DOHH2 (cell line): ENCODE data around the gene GPR21.

Experiments used
- H3F3A ChIP-seq: fragments of 200-600 bp; sonication (generic), shearing (Covaris generic); 2 replicates; pipeline ENCODE4 v1.6.0; 2016; ENCODE audit warnings: antibody characterized with exemption, mild to moderate bottlenecking; ENCODE audit not compliant: control insufficient read depth, insufficient read depth
- H3K27ac ChIP-seq: fragments of 200-600 bp; sonication (generic); 2 replicates; pipeline ENCODE4 v1.5.1; 2014; ENCODE audit warnings: low read depth, mild to moderate bottlenecking, low read length, moderate library complexity
- H3K27me3 ChIP-seq: fragments of 200-600 bp; sonication (generic); 2 replicates; pipeline ENCODE4 v1.6.1; 2014; ENCODE audit warnings: mild to moderate bottlenecking, low read length, mixed read lengths; ENCODE audit not compliant: control insufficient read depth
- H3K36me3 ChIP-seq: fragments of 200-600 bp; sonication (generic); 2 replicates; pipeline ENCODE4 v1.6.1; 2014; ENCODE audit warnings: mild to moderate bottlenecking, low read length, moderate library complexity, mixed read lengths; ENCODE audit not compliant: control insufficient read depth
- H3K4me1 ChIP-seq: fragments of 200-600 bp; sonication (generic); 2 replicates; pipeline ENCODE4 v1.6.1; 2014; ENCODE audit warnings: mild to moderate bottlenecking, low read length, mixed read lengths; ENCODE audit not compliant: control insufficient read depth
- H3K4me2 ChIP-seq: fragments of 200-600 bp; sonication (generic); 2 replicates; pipeline ENCODE4 v1.6.0; 2014; ENCODE audit warnings: mild to moderate bottlenecking, low read length, moderate library complexity
- H3K4me3 ChIP-seq: fragments of 200-600 bp; sonication (generic); 2 replicates; pipeline ENCODE4 v1.5.1; 2014; ENCODE audit warnings: mild to moderate bottlenecking, low read length, mixed read lengths
- H3K79me2 ChIP-seq: fragments of 200-600 bp; sonication (generic); 2 replicates; pipeline ENCODE4 v1.6.1; 2014; ENCODE audit warnings: mild to moderate bottlenecking, low read length, mixed read lengths; ENCODE audit not compliant: control insufficient read depth
- H3K9me2 ChIP-seq: fragments of 200-600 bp; sonication (generic); replicated peaks from 2 replicates; pipeline ENCODE4 v1.6.1; 2014; ENCODE audit warnings: mild to moderate bottlenecking, low read length, mixed read lengths; ENCODE audit not compliant: control insufficient read depth
- H3K9me3 ChIP-seq: fragments of 200-600 bp; sonication (generic); 2 replicates; pipeline ENCODE4 v1.6.1; 2014; ENCODE audit warnings: antibody characterized with exemption, low read length, mixed read lengths; ENCODE audit not compliant: control insufficient read depth, insufficient read depth
- H4K20me1 ChIP-seq: fragments of 200-600 bp; sonication (generic); 2 replicates; pipeline ENCODE4 v1.6.0; 2014; ENCODE audit warnings: low read depth, mild to moderate bottlenecking, antibody characterized with exemption, low read length, moderate library complexity; ENCODE audit not compliant: control insufficient read depth, insufficient read depth
- EZH2phosphoT487 ChIP-seq: fragments of 200-600 bp; sonication (generic); IDR thresholded peaks from 2 replicates; pipeline ENCODE4 v1.6.1; 2017; ENCODE audit warnings: borderline replicate concordance, mild to moderate bottlenecking, antibody characterized with exemption, low read length, moderate library complexity, mixed read lengths
- TF ChIP-seq, protein P1 (sequence below): fragments of 200-600 bp; sonication (generic); IDR thresholded peaks from one replicate; pipeline ENCODE4 v1.5.1; 2014; ENCODE audit warnings: antibody characterized with exemption, mild to moderate bottlenecking, low read depth, low read length; ENCODE audit not compliant: poor library complexity, severe bottlenecking

The GPR21 gene

DNA sequence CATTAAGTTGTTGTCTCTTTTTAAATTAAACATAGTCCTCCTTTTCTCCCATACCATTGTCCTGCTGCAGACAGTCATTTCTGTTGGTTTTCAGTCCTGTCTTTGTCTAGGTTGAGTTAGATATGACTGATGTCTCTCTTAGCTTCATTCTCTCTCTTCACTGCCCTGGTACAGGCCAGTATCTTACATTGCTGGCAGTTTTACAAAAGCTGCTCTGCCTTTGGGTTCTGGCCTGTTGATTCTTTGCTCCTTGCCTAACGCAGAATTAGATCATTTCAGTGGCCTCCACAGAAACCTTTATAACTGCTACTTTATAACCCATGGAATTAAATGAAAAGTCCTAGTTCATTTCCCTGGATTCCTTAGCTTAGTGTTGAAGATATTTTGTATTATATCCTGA, 33.7 kb downstream of the GPR21 start:
- no peaks in the 10 kb centered on the region for H3K79me2 ChIP-seq
- no peak overlapping the region for H3K4me3 ChIP-seq
- H3K27me3 ChIP-seq = no peaks in the 10 kb centered on the region
- H4K20me1 ChIP-seq = no peaks in the 10 kb centered on the region
- H3K9me2 ChIP-seq = no peaks in the 10 kb centered on the region
- no peaks in the 10 kb centered on the region for H3K9me3 ChIP-seq
- peaks cover 47% of the 10 kb centered on the region for H3K36me3 ChIP-seq
- H3F3A ChIP-seq = peaks cover 2% of the 10 kb centered on the region; the same call in 1 of the 2 replicates
- no peaks in the 10 kb centered on the region for H3K4me1 ChIP-seq
- H3K27ac ChIP-seq = no peak overlapping the region
- no peak overlapping the region for H3K4me2 ChIP-seq
- TF ChIP-seq, protein P1, sequence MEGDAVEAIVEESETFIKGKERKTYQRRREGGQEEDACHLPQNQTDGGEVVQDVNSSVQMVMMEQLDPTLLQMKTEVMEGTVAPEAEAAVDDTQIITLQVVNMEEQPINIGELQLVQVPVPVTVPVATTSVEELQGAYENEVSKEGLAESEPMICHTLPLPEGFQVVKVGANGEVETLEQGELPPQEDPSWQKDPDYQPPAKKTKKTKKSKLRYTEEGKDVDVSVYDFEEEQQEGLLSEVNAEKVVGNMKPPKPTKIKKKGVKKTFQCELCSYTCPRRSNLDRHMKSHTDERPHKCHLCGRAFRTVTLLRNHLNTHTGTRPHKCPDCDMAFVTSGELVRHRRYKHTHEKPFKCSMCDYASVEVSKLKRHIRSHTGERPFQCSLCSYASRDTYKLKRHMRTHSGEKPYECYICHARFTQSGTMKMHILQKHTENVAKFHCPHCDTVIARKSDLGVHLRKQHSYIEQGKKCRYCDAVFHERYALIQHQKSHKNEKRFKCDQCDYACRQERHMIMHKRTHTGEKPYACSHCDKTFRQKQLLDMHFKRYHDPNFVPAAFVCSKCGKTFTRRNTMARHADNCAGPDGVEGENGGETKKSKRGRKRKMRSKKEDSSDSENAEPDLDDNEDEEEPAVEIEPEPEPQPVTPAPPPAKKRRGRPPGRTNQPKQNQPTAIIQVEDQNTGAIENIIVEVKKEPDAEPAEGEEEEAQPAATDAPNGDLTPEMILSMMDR = no peak
- TF ChIP-seq EZH2phosphoT487 = no peak

DNA sequence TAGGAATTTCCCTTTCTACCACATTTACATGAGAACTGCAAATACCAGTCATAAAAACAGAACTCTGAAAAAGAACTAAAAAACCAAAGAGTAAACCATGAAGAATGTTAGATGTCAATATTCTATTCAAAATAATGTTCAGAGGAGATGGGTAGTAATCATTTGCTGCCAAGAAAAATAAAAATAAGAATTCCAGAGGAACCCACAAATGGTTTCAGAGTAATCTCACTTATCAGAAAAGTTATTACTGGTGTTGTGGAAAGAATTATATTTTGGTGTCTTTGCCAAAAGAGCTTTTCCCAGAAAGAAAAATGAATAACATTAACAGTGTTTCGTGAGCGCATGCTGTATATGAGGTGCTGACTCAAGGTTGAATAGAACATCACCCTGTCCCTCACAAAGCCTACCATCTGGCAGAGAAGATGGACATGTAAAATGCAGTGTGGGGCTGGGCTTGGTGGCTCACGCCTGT, 35.6 kb downstream of the GPR21 start:
- H3K9me2 ChIP-seq = no peaks in the 10 kb centered on the region
- H3F3A ChIP-seq = peaks cover 2% of the 10 kb centered on the region; the same call in 1 of the 2 replicates
- H3K36me3 ChIP-seq = peaks cover 61% of the 10 kb centered on the region
- H3K4me1 ChIP-seq = peaks cover 15% of the 10 kb centered on the region
- H3K4me3 ChIP-seq = no peak overlapping the region
- H4K20me1 ChIP-seq = no peaks in the 10 kb centered on the region
- H3K27ac ChIP-seq = no peak overlapping the region
- no peaks in the 10 kb centered on the region for H3K27me3 ChIP-seq
- no peaks in the 10 kb centered on the region for H3K79me2 ChIP-seq
- no peak for TF ChIP-seq EZH2phosphoT487
- TF ChIP-seq, protein P1 = no peak
- H3K4me2 ChIP-seq = no peak overlapping the region
- no peaks in the 10 kb centered on the region for H3K9me3 ChIP-seq

- Histone ChIP-seq H3K79me2 (no peaks in the 10 kb centered on the region), H3K4me3 (no peak overlapping the region), H3K27ac (no peak overlapping the region), H3K4me2 (no peak overlapping the region), H3K9me3 (no peaks in the 10 kb centered on the region), H3K27me3 (no peaks in the 10 kb centered on the region), H3K9me2 (no peaks in the 10 kb centered on the region), H3K36me3 (peaks cover 59% of the 10 kb centered on the region), H3K4me1 (peaks cover 15% of the 10 kb centered on the region), H3F3A (peaks cover 3% of the 10 kb centered on the region; the same call in 1 of the 2 replicates), H4K20me1 (no peaks in the 10 kb centered on the region)
- no peak for TF ChIP-seq EZH2phosphoT487
- TF ChIP-seq, protein P1 = no peak
Measured at GRCh38 chr9:123070198-123070597, 36.7 kb downstream of the GPR21 start.
